Adrenal gland (tissue), 5 donors: ENCODE measurements around the gene LIM2.

ENCODE experiments used
- CTCF ChIP-seq, 6 experiments: fragments of 450-650 bp in 4 of 6; fragments of 200-600 bp in 2 of 6; sonication (generic) in 1 of 6; IDR thresholded peaks; 1 replicate in 5 of 6; 2 replicates in 1 of 6; pipeline versions ENCODE4 v1.5.1 to v1.8.0; 2016 to 2021; ENCODE audit warnings: antibody characterized with exemption in 6 of 6, mild to moderate bottlenecking in 2 of 6, moderate library complexity in 1 of 6
- POLR2A ChIP-seq, 2 donors: fragments of 450-650 bp; IDR thresholded peaks; one replicate each; pipeline ENCODE4 v1.6.1; 2017; ENCODE audit warnings: antibody characterized with exemption in 2 of 2, mild to moderate bottlenecking in 2 of 2, moderate library complexity in 1 of 2
- donor health status: DM: no; HTN: no; CAD: no.

- TF ChIP-seq CTCF (IDR thresholded peaks at IDR 0.05) = no peak
- TF ChIP-seq POLR2A (IDR thresholded peaks at IDR 0.05) = no peak
Observed at GRCh38 chr19:51333836-51334460, 53.8 kb downstream of the LIM2 start.
